Measurements from ENCODE around the gene LARGE2.

The LARGE2 gene

GRCh38 chr11:45933131-45933831, 10.8 kb downstream of the LARGE2 start:
- TF ChIP-seq MYC (IDR thresholded peaks at IDR 0.05; ENCODE audit: low read depth, low read length): no peak
- TF ChIP-seq CTCF (IDR thresholded peaks at IDR 0.05; ENCODE audit: low read depth, low read length): no peak
- TF ChIP-seq MAX (IDR thresholded peaks at IDR 0.05; ENCODE audit: low read depth, low read length): no peak
- TF ChIP-seq POLR2A (IDR thresholded peaks at IDR 0.05; ENCODE audit: extremely low read depth, insufficient read length): no peak
- no peak overlapping the region for H3K4me3 ChIP-seq (ENCODE audit: low read depth, low read length)
- no peak for DNase-seq (ENCODE audit: low read depth)

GRCh38 chr11:45933846-45934579, 11.6 kb downstream of the LARGE2 start:
- H3K4me3 ChIP-seq (ENCODE audit: low read depth, low read length): no peak overlapping the region
- no peak for TF ChIP-seq MYC (IDR thresholded peaks at IDR 0.05; ENCODE audit: low read depth, low read length)
- no peak for TF ChIP-seq CTCF (IDR thresholded peaks at IDR 0.05; ENCODE audit: low read depth, low read length)
- TF ChIP-seq MAX (IDR thresholded peaks at IDR 0.05; ENCODE audit: low read depth, low read length): no peak
- TF ChIP-seq POLR2A (IDR thresholded peaks at IDR 0.05; ENCODE audit: extremely low read depth, insufficient read length): no peak
- no peak for DNase-seq (ENCODE audit: low read depth)

GRCh38 chr11:45934580-45935318, 12.3 kb downstream of the LARGE2 start:
- no peak for TF ChIP-seq CTCF (IDR thresholded peaks at IDR 0.05; ENCODE audit: low read depth, low read length)
- TF ChIP-seq MAX (IDR thresholded peaks at IDR 0.05; ENCODE audit: low read depth, low read length): no peak
- no peak for TF ChIP-seq POLR2A (IDR thresholded peaks at IDR 0.05; ENCODE audit: extremely low read depth, insufficient read length)
- no peak for TF ChIP-seq MYC (IDR thresholded peaks at IDR 0.05; ENCODE audit: low read depth, low read length)
- no peak for DNase-seq (ENCODE audit: low read depth)
- H3K4me3 ChIP-seq (ENCODE audit: low read depth, low read length): no peak overlapping the region

- no peak overlapping the region for H3K4me3 ChIP-seq (ENCODE audit: low read depth, low read length)
- DNase-seq (ENCODE audit: low read depth): no peak
- TF ChIP-seq CTCF (IDR thresholded peaks at IDR 0.05; ENCODE audit: low read depth, low read length) (no peak), MYC (IDR thresholded peaks at IDR 0.05; ENCODE audit: low read depth, low read length) (no peak), POLR2A (IDR thresholded peaks at IDR 0.05; ENCODE audit: extremely low read depth, insufficient read length) (no peak), MAX (IDR thresholded peaks at IDR 0.05; ENCODE audit: low read depth, low read length) (no peak)
Observed at GRCh38 chr11:45935349-45936064, 13.1 kb downstream of the LARGE2 start.

- no peak for TF ChIP-seq POLR2A (IDR thresholded peaks at IDR 0.05; ENCODE audit: extremely low read depth, insufficient read length)
- no peak for TF ChIP-seq CTCF (IDR thresholded peaks at IDR 0.05; ENCODE audit: low read depth, low read length)
- no peak for TF ChIP-seq MAX (IDR thresholded peaks at IDR 0.05; ENCODE audit: low read depth, low read length)
- TF ChIP-seq MYC (IDR thresholded peaks at IDR 0.05; ENCODE audit: low read depth, low read length): no peak
- DNase-seq (ENCODE audit: low read depth): no peak
- H3K4me3 ChIP-seq (ENCODE audit: low read depth, low read length): no peak overlapping the region
Observed at GRCh38 chr11:45936511-45937054, 14.1 kb downstream of the LARGE2 start.

All from NB4 (cell line).